Hepatic stellate cell (primary cell): ENCODE data around the gene NOP14.
A peak's percentile ranks its signal among the peaks of the same experiment; 100 is the strongest.
"Not testable (repeated sequence)": the region's sequence is repeated elsewhere in the genome, so short reads cannot be mapped to it uniquely, and the experiment has no call there.

Source experiments
- DNase-seq: peaks from one replicate; pipeline ENCODE4 v3.0.0; 2011; ENCODE audit warnings: low spot score

NOP14 gene

DNA sequence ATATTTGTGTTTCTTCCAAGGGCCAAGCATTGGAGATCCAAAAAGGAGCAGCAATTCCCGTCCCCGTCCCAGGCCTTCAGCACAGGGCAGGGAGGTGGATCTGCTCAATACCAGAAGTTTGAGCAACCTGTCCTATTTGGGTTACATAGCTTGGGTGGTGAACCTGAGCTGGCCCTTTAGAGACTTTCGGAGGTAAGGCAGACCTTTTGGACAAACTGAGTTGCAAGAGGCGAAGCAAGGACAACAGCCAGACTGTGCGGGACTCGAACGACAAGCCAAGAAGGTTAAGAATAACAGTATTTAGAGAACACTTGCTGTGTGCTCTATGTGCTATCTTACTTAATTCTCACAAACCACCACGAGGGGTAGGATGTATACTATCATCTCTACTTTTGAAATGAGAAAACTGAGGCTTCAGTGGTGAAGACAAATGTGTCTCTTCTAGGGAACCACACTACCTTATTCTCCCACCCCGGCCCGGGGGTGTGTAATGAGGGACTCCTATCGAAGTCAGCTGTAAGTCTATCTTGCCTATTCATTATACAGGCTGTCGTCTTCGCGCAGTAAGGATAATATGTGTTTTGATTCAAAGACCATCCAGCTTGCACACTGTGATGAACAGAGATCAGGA is 1.3 kb downstream of the NOP14 start:
- DNase-seq: no peak

DNA sequence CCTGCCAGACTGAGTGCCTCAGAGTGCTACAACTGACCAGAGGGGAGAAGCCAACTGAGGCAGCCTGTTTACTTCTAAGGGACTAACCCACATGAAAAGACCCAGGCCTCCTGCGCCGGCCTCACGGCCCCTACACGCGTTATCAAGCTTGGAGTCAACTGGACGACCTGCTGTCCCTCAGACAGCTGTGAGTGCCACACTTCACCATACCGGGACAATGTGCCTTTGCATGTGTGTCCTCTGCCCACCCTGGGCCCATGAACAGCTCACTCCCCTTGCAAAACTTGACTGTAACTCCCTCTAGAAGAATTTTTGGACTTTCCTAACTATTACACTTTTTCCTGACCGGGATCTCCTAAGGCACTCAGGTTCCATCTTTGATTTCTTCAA is 1.8 kb downstream of the NOP14 start:
- no peak for DNase-seq

DNA sequence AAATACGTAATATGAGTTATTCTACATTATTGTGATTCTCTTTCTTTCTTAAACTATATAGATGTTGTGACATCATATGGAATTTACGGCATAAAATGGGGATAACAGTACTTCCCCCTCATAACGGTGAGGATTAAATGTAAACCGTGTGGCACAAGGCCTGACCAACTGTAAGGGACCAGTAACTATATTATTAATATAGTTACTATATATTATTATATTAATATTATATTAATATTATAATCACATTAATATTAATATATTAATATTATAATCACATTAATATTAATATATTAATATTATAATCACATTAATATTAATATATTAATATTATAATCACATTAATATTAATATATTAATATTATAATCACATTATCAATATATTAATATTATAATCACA is 2.8 kb downstream of the NOP14 start:
- not testable (repeated sequence) for DNase-seq

DNA sequence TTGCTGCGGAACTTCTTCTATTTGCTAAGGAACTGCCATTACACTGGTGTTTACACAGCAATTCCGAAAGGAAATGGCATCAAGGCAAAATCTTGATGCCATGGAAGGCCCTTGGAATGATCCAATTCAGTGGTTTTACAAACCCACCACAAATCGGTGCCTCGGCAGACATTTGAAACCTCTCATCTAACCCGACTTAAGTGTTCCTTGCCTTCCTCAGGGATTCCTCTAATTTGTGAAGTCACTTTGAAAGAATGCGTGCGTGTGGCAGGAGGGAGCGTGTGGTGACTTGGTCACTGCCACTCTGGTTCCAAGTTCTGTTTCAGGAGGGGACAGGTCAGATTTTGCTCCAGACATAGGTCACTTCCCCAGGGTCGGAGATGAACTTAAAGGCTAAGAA is 4.8 kb downstream of the NOP14 start:
- DNase-seq: no peak

DNA sequence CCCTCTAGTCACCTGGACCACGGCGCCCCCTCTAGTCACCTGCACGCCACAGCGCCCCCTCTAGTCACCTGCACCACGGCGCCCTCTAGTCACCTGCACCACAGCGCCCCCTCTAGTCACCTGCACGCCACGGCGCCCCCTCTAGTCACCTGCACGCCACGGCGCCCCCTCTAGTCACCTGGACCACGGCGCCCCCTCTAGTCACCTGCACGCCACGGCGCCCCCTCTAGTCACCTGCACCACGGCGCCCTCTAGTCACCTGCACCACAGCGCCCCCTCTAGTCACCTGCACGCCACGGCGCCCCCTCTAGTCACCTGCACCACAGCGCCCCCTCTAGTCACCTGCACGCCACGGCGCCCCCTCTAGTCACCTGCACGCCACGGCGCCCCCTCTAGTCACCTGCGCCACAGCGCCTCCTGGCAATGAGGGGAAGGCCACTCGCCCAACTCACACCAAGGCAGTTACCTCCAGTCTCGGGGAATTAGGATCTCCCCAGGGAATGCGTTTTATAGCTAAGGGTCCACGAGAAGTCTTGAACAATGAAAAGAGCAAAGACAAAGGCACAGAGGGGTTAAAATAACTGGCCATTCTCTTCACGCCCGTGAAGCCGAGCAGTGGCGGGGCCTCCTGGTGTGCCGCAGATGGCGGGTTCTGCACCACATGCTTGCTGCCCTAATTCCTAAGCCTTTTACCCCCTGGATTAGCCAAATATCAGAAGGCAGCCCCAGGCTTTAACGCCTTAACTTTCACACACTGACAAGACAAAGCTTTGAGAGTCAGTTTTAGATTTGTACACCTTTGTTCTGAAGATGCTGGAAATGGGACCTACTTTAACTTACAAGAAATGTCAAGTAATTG is 7.8 kb downstream of the NOP14 start:
- DNase-seq: not testable (repeated sequence)

DNA sequence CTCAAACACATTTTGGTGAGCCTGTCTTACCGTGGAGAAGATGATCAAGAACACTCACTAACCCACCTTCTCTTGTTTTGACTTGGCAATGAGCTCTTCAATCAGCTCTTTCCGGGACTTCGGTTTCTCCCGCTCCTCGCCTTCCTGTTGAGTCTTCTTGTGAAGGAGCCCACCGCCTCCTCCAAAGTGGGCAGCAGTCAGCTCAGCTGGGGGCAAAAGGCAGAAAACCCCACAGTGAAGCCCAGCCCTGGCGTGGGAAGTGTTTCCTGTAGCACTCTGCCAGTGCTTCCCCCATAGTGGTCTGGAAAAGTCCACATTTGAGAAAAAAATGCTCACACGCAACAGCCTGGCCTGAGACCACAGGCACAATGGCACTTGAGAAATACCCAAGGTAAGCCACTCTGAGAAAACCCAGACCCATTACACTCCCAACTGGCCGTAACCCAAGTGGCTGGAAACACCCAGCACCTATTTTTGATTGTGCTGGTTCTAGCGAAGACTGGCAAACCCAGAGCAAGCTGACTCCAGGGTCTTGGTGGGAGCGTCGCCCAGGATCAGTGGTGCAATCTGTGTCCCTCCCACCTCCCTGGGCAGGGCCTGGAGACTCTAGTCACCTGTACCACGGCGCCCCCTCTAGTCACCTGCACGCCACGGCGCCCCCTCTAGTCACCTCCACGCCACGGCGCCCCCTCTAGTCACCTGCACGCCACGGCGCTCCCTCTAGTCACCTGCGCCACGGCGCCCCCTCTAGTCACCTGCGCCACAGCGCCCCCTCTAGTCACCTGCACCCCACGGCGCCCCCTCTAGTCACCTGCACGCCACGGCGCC is 8.6 kb downstream of the NOP14 start:
- no peak for DNase-seq

DNA sequence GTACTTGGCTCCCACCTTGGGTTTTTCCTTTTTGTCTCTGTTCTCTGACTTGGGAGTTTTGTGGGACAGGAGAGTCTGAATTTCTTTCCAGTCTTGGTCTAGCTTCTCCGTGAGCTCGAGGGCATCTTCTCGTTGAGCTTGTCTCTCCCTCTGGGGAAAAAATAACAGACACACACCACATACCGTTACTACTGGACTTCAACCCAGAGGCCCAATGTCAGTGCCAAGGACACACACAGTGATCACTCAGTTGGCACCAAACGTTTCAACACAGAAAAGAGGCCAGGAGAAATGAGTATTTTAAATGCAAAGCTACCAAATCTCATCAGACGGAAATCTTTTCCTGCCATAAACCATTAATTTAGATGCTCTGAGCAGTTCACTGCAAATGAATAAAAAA is 9.7 kb downstream of the NOP14 start:
- DNase-seq: no peak

DNA sequence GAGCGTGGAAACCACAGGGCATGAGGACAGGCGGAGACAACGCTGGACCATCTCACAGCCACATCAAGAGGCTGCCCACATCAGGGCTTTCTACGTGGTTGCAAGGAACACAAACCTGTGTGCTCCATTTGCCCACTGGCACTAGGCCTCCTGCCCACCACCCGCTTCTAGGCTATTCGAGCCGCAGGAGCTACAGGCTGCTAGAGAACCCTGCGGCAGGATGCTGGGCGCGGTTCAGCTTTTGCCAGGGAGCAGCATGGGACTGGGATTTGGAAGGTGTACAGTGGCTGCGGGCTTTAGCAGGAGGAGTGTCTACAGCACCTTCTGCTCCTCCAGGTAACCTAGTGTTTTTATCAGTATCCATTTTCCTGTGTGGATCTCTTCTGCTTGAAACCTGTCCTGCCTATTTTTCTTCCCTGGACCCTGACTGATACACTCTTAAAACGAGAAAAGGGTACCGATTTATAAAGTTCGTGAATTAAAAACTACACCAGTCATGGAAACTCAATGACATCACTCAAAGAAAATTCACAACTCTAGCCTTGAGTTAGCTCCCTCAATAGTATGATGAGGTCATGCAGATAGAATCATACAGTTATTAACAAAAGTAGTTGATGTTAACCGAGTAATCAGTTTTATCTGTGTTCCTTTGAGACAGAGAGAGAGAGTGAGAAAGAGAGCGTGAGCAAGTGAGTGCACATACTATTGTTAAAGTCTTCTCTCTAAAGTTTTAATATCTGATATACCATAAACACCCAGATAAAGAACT is 12.8 kb downstream of the NOP14 start:
- no peak for DNase-seq

DNA sequence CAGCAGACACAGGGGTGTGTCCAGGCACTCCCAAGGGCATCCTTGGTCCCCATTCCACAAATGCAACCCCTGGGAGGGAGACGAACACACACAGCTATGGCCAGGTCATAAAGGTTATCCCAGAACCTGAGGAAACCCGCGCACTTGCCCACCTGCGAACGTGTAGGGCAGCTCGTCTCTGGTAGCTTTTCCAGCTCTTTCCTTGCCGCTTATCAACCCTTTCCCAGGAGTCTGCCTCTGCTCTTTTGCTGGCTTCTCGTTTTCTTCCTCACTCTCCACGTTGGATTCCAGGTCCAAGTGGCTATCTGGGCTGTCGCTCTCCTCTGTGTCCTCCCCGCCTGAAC is 13.5 kb downstream of the NOP14 start:
- no peak for DNase-seq

DNA sequence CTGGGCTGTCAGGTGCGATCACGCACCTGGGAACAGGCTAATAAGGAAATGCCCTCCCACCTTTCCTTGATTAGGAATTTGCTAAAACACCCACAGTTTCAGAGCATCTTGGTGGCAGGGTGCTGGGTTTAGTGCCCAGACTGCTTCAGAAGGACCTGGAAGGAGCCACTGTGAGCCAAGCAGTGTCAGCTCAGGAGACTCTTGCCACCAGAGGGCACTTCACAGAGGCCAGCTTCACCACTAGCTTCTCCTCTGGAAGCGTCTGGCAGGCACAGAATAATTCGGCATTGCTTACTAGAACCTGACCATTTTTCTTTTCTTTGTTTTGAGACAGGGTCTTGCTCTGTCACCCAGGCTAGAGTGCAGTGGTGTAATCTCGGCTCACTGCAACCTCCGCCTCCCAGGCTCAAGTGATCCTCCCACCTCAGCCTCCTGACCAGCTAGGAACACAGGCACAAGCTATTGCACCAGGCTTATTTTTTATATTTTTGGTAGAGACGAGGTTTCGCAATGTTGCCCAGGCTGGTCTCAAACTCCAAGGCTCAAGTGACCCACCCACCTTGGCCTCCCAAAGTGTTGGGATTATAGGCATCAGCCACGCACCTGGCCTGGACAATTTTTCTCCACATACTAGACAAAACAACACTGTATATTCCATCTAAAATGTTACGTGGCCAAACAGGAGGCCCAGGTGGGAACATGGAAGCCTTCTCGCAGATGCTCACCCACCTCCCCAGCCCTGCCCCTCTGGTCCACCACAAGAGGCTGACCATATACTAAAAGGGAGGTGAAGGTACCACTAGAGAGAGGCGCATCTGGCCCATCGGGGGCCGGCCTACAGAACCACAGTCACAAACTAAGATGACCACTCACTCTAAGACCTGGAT is 14.1 kb downstream of the NOP14 start:
- DNase-seq: peak; percentile 64

DNA sequence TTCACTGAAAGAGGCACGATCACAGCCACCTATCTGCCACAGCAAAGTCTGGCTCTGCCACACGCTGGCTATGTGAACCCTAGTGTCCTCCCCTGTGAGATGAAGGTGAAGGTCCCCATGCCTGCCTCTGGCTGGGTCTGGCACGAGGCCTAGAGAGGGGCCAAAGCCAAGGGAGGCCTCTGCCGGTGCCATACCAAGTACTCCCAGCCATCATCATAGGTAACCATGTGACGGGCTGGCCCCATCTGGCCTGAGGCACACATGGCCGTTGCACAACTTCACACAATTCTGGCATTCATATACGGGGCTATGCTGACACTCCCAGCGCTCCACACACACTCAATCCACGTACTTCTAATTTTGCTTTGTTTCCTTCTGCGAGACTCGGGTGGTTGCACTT is 15.3 kb downstream of the NOP14 start:
- no peak for DNase-seq

DNA sequence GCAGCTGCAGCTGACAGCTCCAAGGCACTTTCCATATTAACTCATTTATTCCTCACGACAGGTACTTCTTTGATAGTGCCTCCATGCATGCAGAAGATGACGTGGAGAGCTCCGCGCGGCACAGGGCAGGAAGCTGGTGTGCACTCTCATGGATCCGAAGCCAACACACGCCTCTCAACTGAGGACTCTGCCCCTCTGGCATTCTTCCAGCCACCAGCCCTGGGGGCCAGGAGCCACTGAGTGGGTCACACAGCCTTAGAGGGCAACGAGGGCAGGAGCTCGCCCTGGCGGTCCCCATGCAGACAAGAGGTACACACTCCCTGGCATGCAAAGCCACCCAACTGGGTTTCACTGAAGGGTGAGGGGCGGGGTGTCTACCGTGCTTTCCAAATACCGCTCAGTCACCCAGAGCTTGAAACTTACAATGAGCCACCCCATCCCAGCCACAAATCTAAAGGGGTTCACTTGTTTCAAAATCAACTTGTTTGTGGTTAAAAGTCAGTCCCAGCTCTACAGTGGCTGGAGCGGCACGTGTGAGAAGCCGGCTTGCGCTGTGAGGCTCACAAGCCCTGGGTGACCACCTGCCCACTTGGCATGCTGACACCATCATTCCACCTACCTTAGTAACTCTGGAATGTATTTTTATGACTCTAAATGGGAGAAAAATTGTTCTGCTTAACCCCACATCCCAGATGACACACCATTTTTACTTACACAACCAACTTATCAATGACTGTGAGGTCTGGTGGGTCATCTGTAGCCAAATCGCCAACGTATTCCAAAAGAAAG is 16.2 kb downstream of the NOP14 start:
- no peak for DNase-seq

DNA sequence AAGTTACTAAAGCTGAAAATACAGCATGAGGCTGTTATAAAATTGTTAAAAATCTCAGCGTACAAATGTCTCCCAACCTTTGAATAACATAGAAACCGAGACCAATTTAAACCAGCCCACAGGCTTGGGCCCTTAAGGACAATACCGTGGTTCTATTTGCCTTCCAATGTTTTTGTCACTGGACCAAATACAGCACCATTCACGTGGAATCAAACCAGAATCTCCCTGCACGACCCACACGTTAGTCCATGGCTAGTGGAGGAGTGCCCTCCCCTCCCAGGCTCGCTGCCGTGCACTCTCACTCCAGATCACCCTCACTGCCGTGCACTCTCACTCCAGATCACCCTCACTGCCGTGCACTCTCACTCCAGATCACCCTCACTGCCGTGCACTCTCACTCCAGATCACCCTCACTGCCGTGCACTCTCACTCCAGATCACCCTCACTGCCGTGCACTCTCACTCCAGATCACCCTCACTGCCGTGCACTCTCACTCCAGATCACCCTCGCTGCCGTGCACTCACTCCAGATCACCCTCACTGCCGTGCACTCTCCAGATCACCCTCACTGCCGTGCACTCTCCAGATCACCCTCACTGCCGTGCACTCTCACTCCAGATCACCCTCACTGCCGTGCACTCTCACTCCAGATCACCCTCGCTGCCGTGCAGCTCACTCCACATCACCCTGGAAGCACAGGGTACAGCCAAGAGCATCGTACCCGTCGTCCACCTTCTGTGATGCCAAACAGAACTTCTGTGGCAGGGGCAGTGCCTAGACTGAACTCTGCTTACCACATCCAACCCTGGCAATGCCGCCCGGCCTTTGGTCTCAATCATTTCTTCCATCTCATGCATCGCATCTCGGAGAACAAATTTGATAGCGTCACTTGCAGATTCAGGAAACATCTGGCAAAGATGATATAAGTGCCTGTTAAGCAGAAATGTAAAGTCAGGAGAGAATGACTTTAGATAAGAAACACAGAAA is 17.3 kb downstream of the NOP14 start:
- not testable (repeated sequence) for DNase-seq

DNA sequence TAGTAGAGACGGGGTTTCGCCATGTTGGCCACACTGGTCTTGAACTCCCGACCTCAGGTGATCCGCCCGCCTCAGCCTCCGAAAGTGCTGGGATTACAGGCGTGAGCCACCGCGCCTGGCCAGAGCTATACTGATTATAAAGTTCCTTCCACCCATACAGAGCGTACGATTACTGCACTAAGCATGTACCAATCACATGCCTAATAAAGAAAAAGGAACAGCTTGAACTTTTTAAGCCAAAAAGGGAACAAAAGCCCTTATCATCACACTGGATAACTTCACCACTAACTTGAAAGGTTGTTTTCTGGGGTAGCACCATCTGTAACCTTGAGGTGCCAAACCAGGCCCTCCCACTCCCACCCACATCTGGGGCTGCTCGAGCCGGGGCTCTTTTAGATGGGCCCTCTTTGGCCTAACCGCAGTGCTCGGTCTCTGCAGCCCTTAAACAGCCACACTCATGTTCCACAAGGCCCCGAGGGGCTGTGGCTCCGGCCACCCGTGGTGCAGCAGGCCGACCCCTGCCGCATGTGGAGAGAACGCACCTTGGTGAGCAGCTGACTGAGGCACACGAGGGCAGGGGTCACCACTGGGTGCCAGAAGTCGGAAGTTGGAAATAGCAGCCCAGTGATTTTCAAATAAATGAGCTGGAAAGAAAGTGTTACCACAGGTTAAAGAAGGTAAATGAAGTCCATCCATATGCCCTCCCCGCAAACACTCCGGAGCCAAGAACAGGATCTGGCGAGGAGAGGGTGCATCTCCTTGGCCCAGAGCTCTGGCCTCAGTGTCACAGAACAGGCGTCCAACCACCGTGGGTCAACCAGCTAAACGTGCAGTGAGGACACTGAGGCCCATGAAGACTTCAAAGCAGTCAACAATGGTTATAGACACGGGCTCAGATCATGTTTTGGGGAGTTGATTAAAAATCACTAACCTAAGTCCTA is 18.4 kb downstream of the NOP14 start:
- no peak for DNase-seq

DNA sequence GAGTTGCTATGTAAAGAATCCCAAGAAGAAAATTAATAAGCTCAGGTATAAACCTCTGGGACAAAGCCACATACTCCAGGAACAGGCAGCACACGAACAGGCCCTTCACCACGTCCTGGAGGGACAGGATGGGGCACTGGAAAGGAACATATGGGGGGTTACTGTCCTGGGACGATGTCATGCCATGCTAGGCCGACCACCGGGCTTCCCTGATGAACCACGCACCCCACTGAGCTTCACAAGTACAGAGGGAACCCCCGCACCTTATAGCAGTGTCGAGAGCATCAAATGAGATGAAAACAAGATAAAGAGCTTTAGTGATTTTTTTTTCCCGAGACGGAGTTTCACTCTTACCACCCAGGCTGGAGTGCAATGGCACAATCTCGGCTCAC is 19.1 kb downstream of the NOP14 start:
- no peak for DNase-seq

DNA sequence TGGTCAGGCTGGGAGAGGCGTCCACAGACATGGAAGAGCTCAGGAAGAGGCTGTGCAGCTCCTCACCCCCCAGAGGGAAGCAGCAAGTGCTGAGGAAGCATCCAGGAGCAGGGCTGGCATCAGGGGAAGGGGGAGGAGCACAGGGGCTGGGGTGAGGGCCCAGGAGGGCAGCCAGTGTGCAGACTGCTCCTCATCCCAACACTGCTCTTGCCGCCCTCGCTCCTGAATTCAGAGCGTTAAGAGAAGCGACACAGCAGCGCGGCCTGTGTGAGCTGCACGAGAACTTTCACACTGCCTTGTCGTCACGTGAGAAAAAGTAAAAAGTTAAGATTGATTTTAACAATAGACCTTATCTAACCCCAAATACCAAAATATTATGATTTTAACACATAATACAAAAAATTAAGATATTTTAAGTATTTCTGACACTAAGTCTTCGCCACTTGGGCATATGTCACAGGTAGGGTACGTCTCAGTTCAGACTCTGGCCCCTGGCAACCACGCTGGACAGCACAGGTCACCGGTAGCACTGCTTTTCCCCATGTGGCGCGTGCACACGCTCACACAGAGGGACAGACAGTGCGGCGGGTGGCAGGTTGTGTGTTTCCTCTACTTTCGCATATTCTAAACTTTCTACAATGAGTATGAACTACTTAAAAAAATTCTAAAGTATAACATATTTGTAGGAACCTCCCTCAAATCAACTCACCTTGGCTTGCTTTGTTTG is 19.7 kb downstream of the NOP14 start:
- DNase-seq: no peak
